ENCODE measurements around the gene TPRG1. TPM values are rescaled to one million over a fixed set of nuclear protein-coding genes. Genes with fewer than 3 reads are reported as not detected.

TPRG1 gene
- total and polyA plus RNA-seq, 2 experiments from 2014 or later: 0.43 TPM; not detected in 1

GRCh38 chr3:189368384-189368783, 196.6 kb downstream of the TPRG1 start:
- WGBS (ENCODE audit: low lambda C conversion rate, missing lambda C conversion rate): 91% methylated on average over 4 of the region's 4 CpGs
- Histone ChIP-seq H3K27ac (no peak overlapping the region), H3K9me2 (replicated peaks; ENCODE audit: insufficient read depth) (no peaks in the 10 kb centered on the region), H3K27me3 (no peaks in the 10 kb centered on the region), H3K4me3 (no peak overlapping the region), H2AFZ (no peak overlapping the region), H4K20me1 (ENCODE audit: insufficient read depth, poor library complexity, severe bottlenecking) (no peaks in the 10 kb centered on the region), H3K9me3 (ENCODE audit: low read depth) (no peaks in the 10 kb centered on the region), H3K4me1 (ENCODE audit: insufficient read depth) (no peaks in the 10 kb centered on the region), H3K79me2 (no peaks in the 10 kb centered on the region), H3K36me3 (replicated peaks; ENCODE audit: insufficient read depth, low read depth) (no peaks in the 10 kb centered on the region), H3K4me2 (no peak overlapping the region)
- TF ChIP-seq CTCF (IDR thresholded peaks at IDR 0.05; ENCODE audit: poor library complexity) (no peak), EZH2phosphoT487 (IDR thresholded peaks at IDR 0.05; ENCODE audit: low read depth, severe bottlenecking, unreplicated experiment) (no peak), EZH2 (IDR thresholded peaks at IDR 0.05; ENCODE audit: borderline replicate concordance) (no peak)
- no peak for DNase-seq (ENCODE audit: low spot score)

- no peaks in the 10 kb centered on the region for H3K9me3 ChIP-seq (ENCODE audit: low read depth)
- no peaks in the 10 kb centered on the region for H3K27me3 ChIP-seq
- H3K4me1 ChIP-seq (ENCODE audit: insufficient read depth): no peaks in the 10 kb centered on the region
- H3K4me2 ChIP-seq: no peak overlapping the region
- no peaks in the 10 kb centered on the region for H3K36me3 ChIP-seq (replicated peaks; ENCODE audit: insufficient read depth, low read depth)
- H3K4me3 ChIP-seq: no peak overlapping the region
- no peak overlapping the region for H3K27ac ChIP-seq
- no peak for DNase-seq (ENCODE audit: low spot score)
- H3K79me2 ChIP-seq: no peaks in the 10 kb centered on the region
- H2AFZ ChIP-seq: no peak overlapping the region
- H4K20me1 ChIP-seq (ENCODE audit: insufficient read depth, poor library complexity, severe bottlenecking): no peaks in the 10 kb centered on the region
- TF ChIP-seq EZH2phosphoT487 (IDR thresholded peaks at IDR 0.05; ENCODE audit: low read depth, severe bottlenecking, unreplicated experiment) (no peak), EZH2 (IDR thresholded peaks at IDR 0.05; ENCODE audit: borderline replicate concordance) (no peak), CTCF (IDR thresholded peaks at IDR 0.05; ENCODE audit: poor library complexity) (no peak)
- no peaks in the 10 kb centered on the region for H3K9me2 ChIP-seq (replicated peaks; ENCODE audit: insufficient read depth)
- 80% methylated on average over 5 of the region's 5 CpGs for WGBS (ENCODE audit: low lambda C conversion rate, missing lambda C conversion rate)
Measured at GRCh38 chr3:189369636-189370035, 197.9 kb downstream of the TPRG1 start.

DNA sequence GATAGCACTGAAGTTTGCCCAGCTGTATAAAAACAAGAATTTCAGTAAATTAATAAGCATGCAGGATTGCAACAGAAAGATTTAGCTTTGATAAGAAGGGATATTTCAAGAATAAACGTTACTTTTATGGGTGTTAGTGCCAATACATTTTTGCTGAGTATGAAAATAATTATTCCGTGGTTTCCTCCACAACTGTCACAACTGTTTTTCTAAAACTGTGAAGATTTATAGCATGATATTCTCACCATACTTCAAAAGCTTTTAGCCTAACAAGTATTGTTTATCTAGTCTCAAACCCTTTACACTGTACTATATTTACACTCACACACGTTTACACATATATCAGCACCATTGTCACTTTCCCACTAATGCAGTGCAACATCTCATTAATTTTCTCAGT, 200.5 kb downstream of the TPRG1 start:
- no peak for TF ChIP-seq EZH2 (IDR thresholded peaks at IDR 0.05; ENCODE audit: borderline replicate concordance)
- TF ChIP-seq CTCF (IDR thresholded peaks at IDR 0.05; ENCODE audit: poor library complexity): no peak
- no peak for TF ChIP-seq EZH2phosphoT487 (IDR thresholded peaks at IDR 0.05; ENCODE audit: low read depth, severe bottlenecking, unreplicated experiment)
- no peaks in the 10 kb centered on the region for H3K4me1 ChIP-seq (ENCODE audit: insufficient read depth)
- H3K79me2 ChIP-seq: no peaks in the 10 kb centered on the region
- H4K20me1 ChIP-seq (ENCODE audit: insufficient read depth, poor library complexity, severe bottlenecking): no peaks in the 10 kb centered on the region
- no peaks in the 10 kb centered on the region for H3K36me3 ChIP-seq (replicated peaks; ENCODE audit: insufficient read depth, low read depth)
- no peaks in the 10 kb centered on the region for H3K9me2 ChIP-seq (replicated peaks; ENCODE audit: insufficient read depth)
- no peak overlapping the region for H2AFZ ChIP-seq
- H3K9me3 ChIP-seq (ENCODE audit: low read depth): no peaks in the 10 kb centered on the region
- WGBS (ENCODE audit: low lambda C conversion rate, missing lambda C conversion rate): 38% methylated on average over 3 of the region's 3 CpGs
- no peak for DNase-seq (ENCODE audit: low spot score)
- no peak overlapping the region for H3K4me2 ChIP-seq
- H3K27ac ChIP-seq: no peak overlapping the region
- no peak overlapping the region for H3K4me3 ChIP-seq
- no peaks in the 10 kb centered on the region for H3K27me3 ChIP-seq

All from hepatocyte (in vitro differentiated cells).